Heart right ventricle (tissue), 16 donors: ENCODE results near the gene KRTAP10-10. TPM values are rescaled to one million over a fixed set of nuclear protein-coding genes. Genes with fewer than 3 reads are reported as not detected.
"Not testable (repeated sequence)": the region's sequence is repeated elsewhere in the genome, so short reads cannot be mapped to it uniquely, and the experiment has no call there.

ENCODE experiments used
- ATAC-seq, 8 donors: fragments of 200-7000 bp; cut with Tn5 transposase; one replicate each; pipeline ENCODE4 v1.9.1; 2020; ENCODE audit warnings: mild to moderate bottlenecking in 8 of 8, moderate library complexity in 8 of 8, moderate number of reproducible peaks in 1 of 8
- DNase-seq, 2 donors: peaks; one replicate each; pipeline ENCODE4 v3.0.0-alpha.2; 2020
- H3K27ac ChIP-seq, 10 donors: fragments of 200-600 bp; sonication (generic) in 2 of 10; one replicate each; pipeline versions ENCODE4 v1.5.0 to v1.8.0; 2020 to 2022; ENCODE audit warnings: mild to moderate bottlenecking in 3 of 10
- H3K27me3 ChIP-seq, 7 donors: fragments of 200-600 bp; one replicate each; pipeline ENCODE4 v1.8.0; 2021 to 2022; ENCODE audit warnings: mild to moderate bottlenecking in 2 of 7
- H3K36me3 ChIP-seq, 9 donors: fragments of 200-600 bp; sonication (generic) in 1 of 9; one replicate each; pipeline versions ENCODE4 v1.5.0 to v1.8.0; 2020 to 2022; ENCODE audit warnings: mild to moderate bottlenecking in 2 of 9
- H3K4me1 ChIP-seq, 9 donors: fragments of 200-600 bp; sonication (generic) in 1 of 9; one replicate each; pipeline versions ENCODE4 v1.5.0 to v1.8.0; 2020 to 2022; ENCODE audit warnings: mild to moderate bottlenecking in 4 of 9
- H3K4me3 ChIP-seq, 10 donors: fragments of 200-600 bp; sonication (generic) in 2 of 10; one replicate each; pipeline versions ENCODE4 v1.5.0 to v1.8.0; 2020 to 2022; ENCODE audit warnings: mild to moderate bottlenecking in 7 of 10, moderate library complexity in 2 of 10
- H3K9me3 ChIP-seq, 11 donors: fragments of 200-600 bp in 10 of 11; sonication (generic) in 2 of 11; one replicate each; pipeline versions ENCODE4 v1.5.0 to v1.8.0; 2013 to 2022; ENCODE audit warnings: mild to moderate bottlenecking in 2 of 11, control low read depth in 1 of 11, moderate library complexity in 1 of 11
- CTCF ChIP-seq, 9 donors: fragments of 200-600 bp; sonication (generic) in 2 of 9; IDR thresholded peaks; one replicate each; pipeline versions ENCODE4 v1.5.0 to v1.8.0; 2021 to 2022; ENCODE audit warnings: antibody characterized with exemption in 9 of 9, mild to moderate bottlenecking in 5 of 9, moderate library complexity in 1 of 9
- WGBS, 2 donors: extraction: QIAGEN DNeasy Blood & Tissue Kit; methylation state at CpG; one replicate each; pipeline ENCODE4 v1.1.7; 2013; ENCODE audit warnings: inconsistent platforms in 1 of 2; 5-methylcytosine and 5-hydroxymethylcytosine counted together
- intact Hi-C, 10 donors: fragments of 100-400 bp; cut with DNase I; formaldehyde crosslinking; loops; one replicate each; pipeline versions ENCODE4 v1.11.1 to v1.14.2; 2022
- polyA plus RNA-seq, 2 donors: library from polyadenylated mRNA; stranded (reverse); fragments of 200-250 nt; gene quantifications; one replicate each; pipeline ENCODE4 v1.2.3, GENCODE V29; 2013
- total RNA-seq, 10 donors: library from RNA; stranded (reverse); fragmentation: NEBNext Ultra II Directional in 3 of 10; extraction: Animal tissue kit (Norgen Biotek cat#: 25700) in 3 of 10; gene quantifications; one replicate each; pipeline versions ENCODE4 v1.2.1 to v1.2.4, GENCODE V29; 2021 to 2023
- donor health status: Arrhythmogenic right ventricular cardiomyopathy.
- donor health status: ischemic (EF 13 %, LVEDD 7.1; RV severe dilation, severe dysfunction).
- donor health status: healthy with polysubstance abuse.
- donor health status: DM: no; HTN: yes; CAD: no.
- donor health status: DM: no; HTN: no; CAD: no.
- donor health status: ischemic (EF 25% LVEDD 6.9; RV normal size, moderate dysfunction).
- donor health status: ischemic (EF 25% LVEDD 5.7; RV mildly dilated, moderate dysfunction).
- donor health status: healthy.
- donor health status: DM: yes; HTN: yes; CAD: no.
- donor health status: Ischemic cardiomyopathy.
- donor health status: ischemic (EF 35%, LVEDD 5.7; RV mildly dilated, moderate dysfunction).
- donor health status: nonischemic (EF 11% LVEDD 7.7; RV severe dilation, severe dysfunction).
- donor health status: DM: yes; HTN: yes; CAD: no.
- donor health status: PGD.
- donor health status: ischemic (EF 29% LVEDD 5.4; RV normal size, mild dysfunction).
- donor health status: nonischemic (EF 23%, LVEDD 6.1; RV moderate dilation, normal function).

The KRTAP10-10 gene
- total and polyA plus RNA-seq, 12 donors, result not detected

DNA sequence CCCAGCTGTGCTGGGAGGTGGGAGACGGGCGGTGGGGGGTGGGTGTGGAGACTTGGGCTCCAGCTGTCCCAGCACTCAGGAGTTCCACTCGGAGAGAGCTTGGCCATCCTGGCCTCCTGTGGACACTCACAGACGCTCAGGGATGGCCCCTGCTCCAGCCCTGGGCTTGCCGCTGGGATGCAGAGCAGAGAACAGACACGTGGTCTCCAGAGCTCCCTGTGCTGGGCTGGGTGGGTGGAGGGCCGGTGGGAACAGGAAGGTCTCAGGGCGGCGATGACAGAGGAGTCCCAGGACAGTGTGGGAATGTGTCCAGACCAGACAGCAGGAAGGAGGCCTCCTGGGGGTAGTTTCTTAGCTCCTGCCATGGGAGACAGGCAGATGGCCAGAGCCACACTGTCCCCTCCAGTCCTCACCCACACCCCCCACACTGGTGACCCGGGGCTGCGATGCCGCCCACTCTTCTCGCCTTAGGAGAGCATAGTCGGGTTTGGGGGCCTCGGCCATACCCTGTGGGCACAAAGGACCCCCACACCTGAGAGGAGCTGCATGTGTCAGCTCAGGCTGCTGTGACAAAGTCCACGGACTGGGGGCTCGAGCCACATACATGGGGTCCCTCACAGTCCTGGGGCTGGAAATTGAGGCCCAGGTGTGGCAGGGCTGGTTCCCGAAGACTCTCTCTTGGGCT, 8.3 kb upstream of the KRTAP10-10 start:
- ATAC-seq, result peak in 3 of 8 donors; percentile 43 to 67 (median 53)
- 47 to 56% methylated on average over 18 of the region's 18 CpGs for WGBS, 2 donors
- intact Hi-C loops, result loop anchor here in 1 of 10 donors (10.0 kb wide), 1 partner anchor 156 kb away; no protein-coding TSS in a partner anchor

GRCh38 chr21:44630440-44630839, 6.7 kb upstream of the KRTAP10-10 start:
- intact Hi-C loops, result no loop called here
- Histone ChIP-seq H3K4me3 (no peak overlapping the region), H3K36me3 (no peaks in the 10 kb centered on the region), H3K27ac (no peak overlapping the region), H3K4me1 (peaks cover 0 to 7% (median 0%) of the 10 kb centered on the region in 9 donors), H3K9me3 (peaks cover 0 to 39% (median 13%) of the 10 kb centered on the region in 11 donors), H3K27me3 (peaks cover 0 to 31% (median 0%) of the 10 kb centered on the region in 7 donors)
- no peak for ATAC-seq
- DNase-seq, result no peak
- 66 to 82% methylated on average over 2 of the region's 2 CpGs for WGBS, 2 donors
- TF ChIP-seq CTCF (IDR thresholded peaks at IDR 0.05), result no peak

More for the DNA sequence above, 8.3 kb upstream of the KRTAP10-10 start:
- Histone ChIP-seq H3K9me3 (peaks cover 0 to 51% (median 22%) of the 10 kb centered on the region in 11 donors), H3K4me1 (peaks cover 0 to 7% (median 0%) of the 10 kb centered on the region in 9 donors), H3K27me3 (peaks cover 0 to 31% (median 0%) of the 10 kb centered on the region in 7 donors), H3K27ac (no peak overlapping the region), H3K36me3 (no peaks in the 10 kb centered on the region), H3K4me3 (no peak overlapping the region)
- no peak for TF ChIP-seq CTCF (IDR thresholded peaks at IDR 0.05)
- DNase-seq, result no peak

DNA sequence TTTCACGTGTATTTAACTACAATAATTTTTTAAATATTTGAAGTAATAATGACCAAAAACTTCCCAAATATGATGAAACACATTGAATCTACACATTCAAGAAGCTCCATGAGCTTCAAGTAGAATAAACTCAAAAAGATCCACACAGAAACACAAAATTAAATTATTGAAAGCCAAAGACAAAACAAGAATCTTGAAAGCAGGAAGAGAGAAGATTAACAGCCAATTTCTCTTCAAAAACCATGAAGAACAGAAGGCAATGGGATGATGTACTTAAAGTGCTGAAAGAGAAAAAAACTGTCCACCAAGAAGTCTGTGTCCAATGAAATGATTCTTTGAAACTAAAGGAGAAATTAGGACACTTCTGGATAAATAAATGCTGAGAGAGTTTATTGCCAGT, 5.1 kb upstream of the KRTAP10-10 start:
- H3K27ac ChIP-seq, result no peak overlapping the region
- H3K4me3 ChIP-seq, result no peak overlapping the region
- ATAC-seq (no peak), DNase-seq (no peak)
- intact Hi-C loops, result no loop called here
- no peaks in the 10 kb centered on the region for H3K36me3 ChIP-seq
- no peaks in the 10 kb centered on the region for H3K4me1 ChIP-seq
- no peak for TF ChIP-seq CTCF (IDR thresholded peaks at IDR 0.05)
- H3K27me3 ChIP-seq, result peaks cover 0 to 33% (median 0%) of the 10 kb centered on the region in 7 donors
- peaks cover 0 to 39% (median 13%) of the 10 kb centered on the region in 11 donors for H3K9me3 ChIP-seq
- WGBS, 2 donors, result 90% methylated on average over 1 of the region's 1 CpG

- H3K9me3 ChIP-seq, result peaks cover 0 to 36% (median 9%) of the 10 kb centered on the region in 11 donors
- no peak for DNase-seq
- no peak for ATAC-seq
- H3K27me3 ChIP-seq, result peaks cover 0 to 40% (median 15%) of the 10 kb centered on the region in 7 donors
- no peaks in the 10 kb centered on the region for H3K4me1 ChIP-seq
- no peak overlapping the region for H3K27ac ChIP-seq
- H3K36me3 ChIP-seq, result no peaks in the 10 kb centered on the region
- TF ChIP-seq CTCF (IDR thresholded peaks at IDR 0.05), result no peak
- intact Hi-C loops, result no loop called here
- 81 to 83% methylated on average over 15 of the region's 15 CpGs for WGBS, 2 donors
- no peak overlapping the region for H3K4me3 ChIP-seq
These were observed 743 bp upstream of the KRTAP10-10 start for GRCh38 chr21:44636209-44637017.

- intact Hi-C loops, H3K36me3 ChIP-seq, H3K27ac ChIP-seq, H3K4me1 ChIP-seq, H3K4me3 ChIP-seq, DNase-seq: not testable (repeated sequence)
- peaks cover 0 to 30% (median 2%) of the 10 kb centered on the region in 11 donors for H3K9me3 ChIP-seq
- WGBS, 2 donors, result 45 to 49% methylated on average over 10 to 11 of the region's 12 CpGs
- ATAC-seq, result peak in 1 of 8 donors; percentile 34
- peaks cover 0 to 40% (median 15%) of the 10 kb centered on the region in 7 donors for H3K27me3 ChIP-seq
These were observed 744 bp downstream of the KRTAP10-10 start for GRCh38 chr21:44637851-44638348.

DNA sequence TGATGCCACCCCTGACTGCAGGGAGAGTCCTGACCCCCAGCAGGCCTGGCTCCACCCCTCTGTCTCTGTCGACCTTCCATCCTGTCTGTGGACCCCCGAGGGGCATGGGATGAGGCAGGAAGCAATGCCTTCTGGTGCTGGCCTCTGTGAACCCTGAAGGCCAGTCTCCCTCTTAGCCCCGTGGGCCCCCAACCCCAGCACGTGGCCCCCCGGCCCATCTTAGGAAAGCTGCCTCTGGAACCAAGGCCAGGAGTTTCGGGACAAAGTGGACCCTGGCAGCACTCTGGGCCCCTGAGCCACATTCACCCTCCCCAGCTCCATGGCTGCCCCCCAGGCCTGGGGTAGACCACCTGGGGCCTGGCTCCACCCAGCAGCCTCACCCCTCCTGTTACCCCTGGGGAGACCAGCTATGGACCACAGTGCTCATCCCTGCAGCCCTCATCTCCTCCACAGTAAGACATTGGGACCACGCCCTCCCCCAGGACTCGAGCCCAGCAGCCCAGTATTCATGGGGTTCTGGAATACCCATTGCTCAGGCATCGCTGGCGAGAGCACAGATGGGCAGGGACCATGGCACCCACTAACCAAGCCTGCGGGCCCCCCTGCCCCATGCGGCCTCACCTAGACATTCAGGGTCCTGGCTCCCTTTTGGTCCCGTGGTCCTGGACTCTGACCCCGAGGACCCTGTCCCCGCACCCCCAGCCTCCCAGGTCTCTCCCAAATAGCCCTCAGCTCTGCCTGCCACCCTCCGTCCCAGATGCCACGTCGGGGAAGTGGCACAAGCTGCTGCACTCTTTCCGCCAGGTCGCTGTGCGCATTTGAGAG, 1.6 kb downstream of the KRTAP10-10 start:
- intact Hi-C loops, H3K4me1 ChIP-seq, H3K4me3 ChIP-seq, DNase-seq, H3K27ac ChIP-seq, H3K36me3 ChIP-seq: not testable (repeated sequence)
- ATAC-seq, result peak in 1 of 8 donors; percentile 31
- Histone ChIP-seq H3K27me3 (peaks cover 0 to 40% (median 15%) of the 10 kb centered on the region in 7 donors), H3K9me3 (peaks cover 0 to 35% (median 0%) of the 10 kb centered on the region in 11 donors)
- 80 to 96% methylated on average over 14 to 21 of the region's 21 CpGs for WGBS, 2 donors
